Progenitor cell of endocrine pancreas (in vitro differentiated cells): ENCODE measurements around the gene ACSF2. TPM values are rescaled to one million over a fixed set of nuclear protein-coding genes. Genes with fewer than 3 reads are reported as not detected.

Experiments
- DNase-seq: peaks from one replicate; pipeline ENCODE4 v3.0.0; 2021; ENCODE audit warnings: low spot score; ENCODE audit not compliant: unreplicated experiment
- H3K27ac Mint-ChIP-seq: 2 replicates; pipeline ENCODE4 v1.8.0; 2021; ENCODE audit warnings: mild to moderate bottlenecking, moderate library complexity, mixed read lengths
- H3K27me3 Mint-ChIP-seq: 2 replicates; pipeline ENCODE4 v1.8.0; 2021; ENCODE audit warnings: mixed read lengths
- H3K36me3 Mint-ChIP-seq: 2 replicates; pipeline ENCODE4 v1.8.0; 2022; ENCODE audit warnings: mixed read lengths; ENCODE audit not compliant: insufficient read depth
- H3K4me1 Mint-ChIP-seq: 2 replicates; pipeline ENCODE4 v1.8.0; 2021; ENCODE audit warnings: low read depth, mixed read lengths
- H3K4me3 Mint-ChIP-seq: 2 replicates; pipeline ENCODE4 v1.8.0; 2021; ENCODE audit warnings: low read depth, mild to moderate bottlenecking, moderate library complexity, mixed read lengths
- H3K9me3 Mint-ChIP-seq: 2 replicates; pipeline ENCODE4 v1.8.0; 2021; ENCODE audit warnings: low read depth, mixed read lengths
- total RNA-seq: library from RNA; stranded (reverse); gene quantifications from 2 replicates; pipeline ENCODE4 v1.2.1, GENCODE V29; 2021
- TF ChIP-seq, protein P1 (sequence below): fragments of 200-600 bp; sonication (generic); IDR thresholded peaks from one replicate; pipeline ENCODE4 v1.5.0; 2021; ENCODE audit warnings: antibody characterized with exemption, mild to moderate bottlenecking; ENCODE audit not compliant: unreplicated experiment

ACSF2 gene
- total RNA-seq, 1 donor from 2014 or later: 72.6 TPM

DNA sequence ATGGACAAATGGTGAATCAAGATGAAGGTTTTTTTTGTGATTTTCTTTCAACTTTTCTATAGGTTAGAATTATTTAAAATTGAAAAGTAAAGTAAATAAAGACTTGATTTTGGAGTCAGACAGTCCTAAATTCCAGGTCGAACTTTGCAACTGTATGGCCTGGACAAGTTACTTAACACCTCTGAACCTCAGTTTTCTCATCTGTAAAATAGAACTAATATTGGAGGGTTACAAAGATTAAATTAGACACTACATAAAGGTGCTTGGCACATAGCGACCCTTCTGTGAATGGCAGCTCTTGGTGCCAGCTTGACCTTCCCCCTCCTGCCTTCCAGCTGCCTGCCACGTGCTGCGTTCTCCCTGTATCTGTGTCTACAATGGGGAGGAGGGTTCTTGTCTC is 55.6 kb downstream of the ACSF2 start:
- TF ChIP-seq, protein P1, sequence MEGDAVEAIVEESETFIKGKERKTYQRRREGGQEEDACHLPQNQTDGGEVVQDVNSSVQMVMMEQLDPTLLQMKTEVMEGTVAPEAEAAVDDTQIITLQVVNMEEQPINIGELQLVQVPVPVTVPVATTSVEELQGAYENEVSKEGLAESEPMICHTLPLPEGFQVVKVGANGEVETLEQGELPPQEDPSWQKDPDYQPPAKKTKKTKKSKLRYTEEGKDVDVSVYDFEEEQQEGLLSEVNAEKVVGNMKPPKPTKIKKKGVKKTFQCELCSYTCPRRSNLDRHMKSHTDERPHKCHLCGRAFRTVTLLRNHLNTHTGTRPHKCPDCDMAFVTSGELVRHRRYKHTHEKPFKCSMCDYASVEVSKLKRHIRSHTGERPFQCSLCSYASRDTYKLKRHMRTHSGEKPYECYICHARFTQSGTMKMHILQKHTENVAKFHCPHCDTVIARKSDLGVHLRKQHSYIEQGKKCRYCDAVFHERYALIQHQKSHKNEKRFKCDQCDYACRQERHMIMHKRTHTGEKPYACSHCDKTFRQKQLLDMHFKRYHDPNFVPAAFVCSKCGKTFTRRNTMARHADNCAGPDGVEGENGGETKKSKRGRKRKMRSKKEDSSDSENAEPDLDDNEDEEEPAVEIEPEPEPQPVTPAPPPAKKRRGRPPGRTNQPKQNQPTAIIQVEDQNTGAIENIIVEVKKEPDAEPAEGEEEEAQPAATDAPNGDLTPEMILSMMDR: no peak
- DNase-seq: no peak
- H3K27me3 Mint-ChIP-seq: no peaks in the 10 kb centered on the region
- peaks cover 8% of the 10 kb centered on the region for H3K36me3 Mint-ChIP-seq
- no peak overlapping the region for H3K4me3 Mint-ChIP-seq
- peaks cover 8% of the 10 kb centered on the region for H3K4me1 Mint-ChIP-seq
- H3K9me3 Mint-ChIP-seq: no peaks in the 10 kb centered on the region
- no peak overlapping the region for H3K27ac Mint-ChIP-seq

DNA sequence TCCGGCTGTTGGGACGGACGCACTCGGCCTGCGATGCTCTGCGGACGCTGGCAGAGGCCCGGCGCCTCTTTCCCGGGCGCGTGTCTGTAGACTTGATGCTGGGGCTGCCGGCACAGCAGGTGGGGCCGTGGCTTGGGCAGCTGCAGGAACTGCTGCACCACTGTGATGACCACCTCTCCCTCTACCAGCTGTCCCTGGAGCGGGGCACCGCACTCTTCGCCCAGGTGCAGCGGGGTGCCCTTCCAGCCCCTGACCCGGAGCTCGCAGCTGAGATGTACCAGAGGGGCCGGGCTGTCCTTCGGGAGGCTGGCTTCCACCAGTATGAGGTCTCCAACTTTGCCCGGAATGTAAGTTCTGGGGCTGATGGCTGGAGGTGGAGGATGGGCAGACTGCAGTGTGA is 56.1 kb downstream of the ACSF2 start:
- Mint-ChIP-seq H3K9me3 (no peaks in the 10 kb centered on the region), H3K36me3 (peaks cover 8% of the 10 kb centered on the region)

DNA sequence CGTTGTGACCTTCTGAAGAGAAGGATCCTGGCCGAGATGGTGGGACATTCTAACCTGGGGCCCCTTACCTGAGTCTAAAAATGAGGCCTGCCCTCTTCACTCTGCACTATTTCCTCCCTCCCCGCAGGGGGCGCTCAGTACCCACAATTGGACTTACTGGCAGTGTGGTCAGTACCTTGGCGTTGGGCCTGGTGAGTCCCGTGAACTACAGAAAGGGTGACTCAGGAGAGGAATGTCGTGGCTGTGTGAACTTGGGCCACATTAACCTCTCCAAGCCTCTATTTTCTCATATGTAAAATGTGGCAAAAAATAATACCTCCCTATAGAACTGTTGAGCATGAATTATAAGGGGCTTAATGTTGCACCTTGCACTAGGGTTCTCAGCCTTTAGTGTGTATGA is 56.5 kb downstream of the ACSF2 start:
- Mint-ChIP-seq H3K36me3 (peaks cover 8% of the 10 kb centered on the region), H3K27ac (no peak overlapping the region), H3K27me3 (no peaks in the 10 kb centered on the region), H3K4me1 (peaks cover 8% of the 10 kb centered on the region), H3K9me3 (no peaks in the 10 kb centered on the region), H3K4me3 (no peak overlapping the region)
- peak; percentile 81 for DNase-seq
- TF ChIP-seq, protein P1: peak; percentile 91

More for the DNA sequence above, 56.1 kb downstream of the ACSF2 start:
- no peak overlapping the region for H3K27ac Mint-ChIP-seq
- TF ChIP-seq, protein P1: no peak
- H3K27me3 Mint-ChIP-seq: no peaks in the 10 kb centered on the region
- DNase-seq: no peak
- H3K4me3 Mint-ChIP-seq: no peak overlapping the region
- H3K4me1 Mint-ChIP-seq: peaks cover 8% of the 10 kb centered on the region

DNA sequence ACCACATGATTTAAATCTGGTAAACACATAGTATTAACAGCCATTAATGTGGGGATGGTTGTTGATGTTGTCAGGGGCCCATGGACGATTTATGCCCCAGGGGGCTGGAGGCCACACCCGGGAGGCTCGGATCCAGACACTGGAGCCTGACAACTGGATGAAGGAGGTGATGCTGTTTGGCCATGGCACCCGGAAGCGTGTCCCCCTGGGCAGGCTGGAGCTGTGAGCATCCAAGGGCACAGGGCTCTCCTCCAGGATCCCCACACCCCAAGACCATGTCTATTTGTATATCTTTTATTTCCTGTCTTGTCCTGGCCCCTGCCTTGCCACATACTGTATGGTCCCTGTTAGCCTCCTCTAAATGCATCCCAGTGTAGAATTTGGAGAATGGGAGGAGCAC is 57.2 kb downstream of the ACSF2 start:
- no peak overlapping the region for H3K27ac Mint-ChIP-seq
- TF ChIP-seq, protein P1: no peak
- H3K4me3 Mint-ChIP-seq: no peak overlapping the region
- H3K4me1 Mint-ChIP-seq: peaks cover 4% of the 10 kb centered on the region
- no peaks in the 10 kb centered on the region for H3K9me3 Mint-ChIP-seq
- H3K36me3 Mint-ChIP-seq: peaks cover 8% of the 10 kb centered on the region
- no peak for DNase-seq
- H3K27me3 Mint-ChIP-seq: no peaks in the 10 kb centered on the region

DNA sequence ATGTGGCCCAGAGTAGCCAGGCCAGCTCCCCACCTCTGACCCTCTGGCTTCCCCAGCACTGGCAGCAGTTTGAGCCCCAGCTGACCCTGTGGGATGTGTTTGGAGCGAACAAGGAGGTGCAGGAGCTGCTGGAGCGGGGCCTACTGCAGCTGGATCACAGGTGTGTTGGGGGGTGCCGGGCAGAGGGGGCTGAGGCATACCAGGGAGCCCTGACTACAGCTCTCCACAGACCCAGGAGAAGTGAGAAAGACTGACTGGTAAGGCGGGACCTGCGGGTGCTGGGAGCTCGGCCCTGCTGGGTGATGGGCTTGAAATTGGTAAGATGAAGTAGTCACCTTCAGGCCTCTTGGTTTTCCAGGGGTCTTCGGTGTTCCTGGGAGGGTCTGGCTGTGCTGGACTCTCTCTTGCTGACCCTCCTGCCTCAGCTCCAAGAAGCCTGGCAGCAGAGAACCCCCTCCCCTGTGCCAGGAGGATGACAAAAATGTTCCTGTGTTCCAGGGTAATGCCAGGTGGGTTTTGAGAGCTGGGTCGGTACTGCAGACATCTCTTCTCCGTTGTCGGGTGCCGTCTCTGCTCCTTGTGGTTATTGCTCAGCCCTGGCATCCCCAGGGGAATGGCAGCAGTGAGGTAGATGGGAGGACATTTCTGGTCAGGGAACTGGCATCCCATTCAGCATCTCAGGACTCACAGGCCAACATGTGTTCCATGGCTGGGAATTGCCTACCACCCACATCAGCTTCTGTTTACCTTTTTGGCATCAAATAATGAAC is 58.6 kb downstream of the ACSF2 start:
- Mint-ChIP-seq H3K27ac (no peak overlapping the region), H3K36me3 (peaks cover 8% of the 10 kb centered on the region), H3K4me3 (no peak overlapping the region), H3K4me1 (peaks cover 1% of the 10 kb centered on the region), H3K9me3 (no peaks in the 10 kb centered on the region), H3K27me3 (no peaks in the 10 kb centered on the region)
- TF ChIP-seq, protein P1: no peak
- no peak for DNase-seq
